B cell (primary cell): ENCODE measurements around the gene MAPKAPK5.
"Not testable (repeated sequence)": the region's sequence is repeated elsewhere in the genome, so short reads cannot be mapped to it uniquely, and the experiment has no call there.

Source experiments
- EZH2 ChIP-seq: IDR thresholded peaks from 2 replicates; pipeline ENCODE4 v1.6.1; 2012; ENCODE audit warnings: borderline replicate concordance, low read depth, mild to moderate bottlenecking, moderate library complexity, low read length; ENCODE audit not compliant: insufficient read depth, poor library complexity, severe bottlenecking
- TF ChIP-seq, protein P1 (sequence below): fragments of 200-600 bp; IDR thresholded peaks from one replicate; pipeline ENCODE4 v1.8.0; 2022; ENCODE audit warnings: antibody characterized with exemption, mild to moderate bottlenecking

DNA sequence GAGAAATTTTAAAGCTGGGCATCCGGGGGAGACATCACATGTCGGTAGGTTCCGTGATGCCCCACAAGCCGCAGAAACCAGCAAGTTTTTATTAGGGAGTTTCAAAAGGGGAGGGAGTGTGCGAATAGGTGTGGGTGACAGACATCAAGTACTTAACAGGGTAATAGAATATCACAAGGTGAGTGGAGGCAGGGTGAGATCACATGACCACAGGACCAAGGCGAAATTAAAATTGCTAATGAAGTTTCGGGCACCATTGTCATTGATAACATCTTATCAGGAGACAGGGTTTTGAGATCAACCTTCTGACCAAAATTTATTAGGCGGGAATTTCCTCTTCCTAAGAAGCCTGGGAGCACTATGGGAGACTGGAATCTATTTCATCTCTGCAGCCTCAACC is 21.2 kb upstream of the MAPKAPK5 start:
- TF ChIP-seq, protein P1, sequence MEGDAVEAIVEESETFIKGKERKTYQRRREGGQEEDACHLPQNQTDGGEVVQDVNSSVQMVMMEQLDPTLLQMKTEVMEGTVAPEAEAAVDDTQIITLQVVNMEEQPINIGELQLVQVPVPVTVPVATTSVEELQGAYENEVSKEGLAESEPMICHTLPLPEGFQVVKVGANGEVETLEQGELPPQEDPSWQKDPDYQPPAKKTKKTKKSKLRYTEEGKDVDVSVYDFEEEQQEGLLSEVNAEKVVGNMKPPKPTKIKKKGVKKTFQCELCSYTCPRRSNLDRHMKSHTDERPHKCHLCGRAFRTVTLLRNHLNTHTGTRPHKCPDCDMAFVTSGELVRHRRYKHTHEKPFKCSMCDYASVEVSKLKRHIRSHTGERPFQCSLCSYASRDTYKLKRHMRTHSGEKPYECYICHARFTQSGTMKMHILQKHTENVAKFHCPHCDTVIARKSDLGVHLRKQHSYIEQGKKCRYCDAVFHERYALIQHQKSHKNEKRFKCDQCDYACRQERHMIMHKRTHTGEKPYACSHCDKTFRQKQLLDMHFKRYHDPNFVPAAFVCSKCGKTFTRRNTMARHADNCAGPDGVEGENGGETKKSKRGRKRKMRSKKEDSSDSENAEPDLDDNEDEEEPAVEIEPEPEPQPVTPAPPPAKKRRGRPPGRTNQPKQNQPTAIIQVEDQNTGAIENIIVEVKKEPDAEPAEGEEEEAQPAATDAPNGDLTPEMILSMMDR, result not testable (repeated sequence)
- TF ChIP-seq EZH2, result not testable (repeated sequence)
